ENCODE data around the gene TAF6.

GRCh38 chr7:100080907-100081534, 38.1 kb downstream of the TAF6 start:
- TF ChIP-seq, protein P1, sequence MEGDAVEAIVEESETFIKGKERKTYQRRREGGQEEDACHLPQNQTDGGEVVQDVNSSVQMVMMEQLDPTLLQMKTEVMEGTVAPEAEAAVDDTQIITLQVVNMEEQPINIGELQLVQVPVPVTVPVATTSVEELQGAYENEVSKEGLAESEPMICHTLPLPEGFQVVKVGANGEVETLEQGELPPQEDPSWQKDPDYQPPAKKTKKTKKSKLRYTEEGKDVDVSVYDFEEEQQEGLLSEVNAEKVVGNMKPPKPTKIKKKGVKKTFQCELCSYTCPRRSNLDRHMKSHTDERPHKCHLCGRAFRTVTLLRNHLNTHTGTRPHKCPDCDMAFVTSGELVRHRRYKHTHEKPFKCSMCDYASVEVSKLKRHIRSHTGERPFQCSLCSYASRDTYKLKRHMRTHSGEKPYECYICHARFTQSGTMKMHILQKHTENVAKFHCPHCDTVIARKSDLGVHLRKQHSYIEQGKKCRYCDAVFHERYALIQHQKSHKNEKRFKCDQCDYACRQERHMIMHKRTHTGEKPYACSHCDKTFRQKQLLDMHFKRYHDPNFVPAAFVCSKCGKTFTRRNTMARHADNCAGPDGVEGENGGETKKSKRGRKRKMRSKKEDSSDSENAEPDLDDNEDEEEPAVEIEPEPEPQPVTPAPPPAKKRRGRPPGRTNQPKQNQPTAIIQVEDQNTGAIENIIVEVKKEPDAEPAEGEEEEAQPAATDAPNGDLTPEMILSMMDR (IDR thresholded peaks at IDR 0.05), result no peak
- no peak for TF ChIP-seq POLR2AphosphoS5 (IDR thresholded peaks at IDR 0.05)
